Esophagus muscularis mucosa (tissue), 4 donors: ENCODE measurements around the gene TMEM69. TPM values are rescaled to one million over a fixed set of nuclear protein-coding genes. Genes with fewer than 3 reads are reported as not detected.
"Not testable (repeated sequence)": the region's sequence is repeated elsewhere in the genome, so short reads cannot be mapped to it uniquely, and the experiment has no call there.

ENCODE experiments used
- DNase-seq: peaks from one replicate; pipeline ENCODE4 v3.0.0-alpha.2; 2017; ENCODE audit errors: extremely low spot score
- H3K27ac ChIP-seq, 4 donors: fragments of 200-600 bp; sonication (generic); replicated peaks in 1 of 4; 1 replicate in 3 of 4; 2 replicates in 1 of 4; pipeline ENCODE4 v1.5.1; 2016 to 2019; ENCODE audit warnings: mild to moderate bottlenecking in 1 of 4
- H3K27me3 ChIP-seq, 4 donors: fragments of 200-600 bp; sonication (generic); one replicate each; pipeline versions ENCODE4 v1.5.1 to v1.6.0; 2016 to 2019
- H3K36me3 ChIP-seq, 4 donors: fragments of 200-600 bp; sonication (generic); one replicate each; pipeline ENCODE4 v1.5.1; 2016 to 2019
- H3K4me1 ChIP-seq, 4 donors: fragments of 200-600 bp; sonication (generic); one replicate each; pipeline ENCODE4 v1.5.1; 2016 to 2019
- H3K4me3 ChIP-seq, 4 donors: fragments of 200-600 bp; sonication (generic); 1 replicate in 2 of 4; 2 replicates in 2 of 4; pipeline ENCODE4 v1.5.1; 2016 to 2019; ENCODE audit warnings: mild to moderate bottlenecking in 4 of 4, moderate library complexity in 1 of 4
- H3K9me3 ChIP-seq, 4 donors: fragments of 200-600 bp; sonication (generic); 1 replicate in 3 of 4; 2 replicates in 1 of 4; pipeline ENCODE4 v1.5.1; 2016 to 2019
- CTCF ChIP-seq, 3 experiments: fragments of 200-600 bp in 2 of 3; fragments of 450-650 bp in 1 of 3; sonication (generic) in 2 of 3; IDR thresholded peaks; one replicate each; pipeline ENCODE4 v1.5.1; 2017 to 2019; ENCODE audit warnings: antibody characterized with exemption in 3 of 3, mild to moderate bottlenecking in 2 of 3, moderate library complexity in 1 of 3
- EP300 ChIP-seq: sonication (generic); formaldehyde crosslinking; IDR thresholded peaks from one replicate; pipeline ENCODE4 v1.6.1; 2017; ENCODE audit warnings: antibody characterized with exemption
- POLR2A ChIP-seq: fragments of 450-650 bp; IDR thresholded peaks from one replicate; pipeline ENCODE4 v1.6.1; 2017; ENCODE audit warnings: antibody characterized with exemption, moderate library complexity, mild to moderate bottlenecking, low read depth
- POLR2AphosphoS5 ChIP-seq, 2 donors: sonication (generic); formaldehyde crosslinking; IDR thresholded peaks; one replicate each; pipeline ENCODE4 v1.6.1; 2017; ENCODE audit warnings: antibody characterized with exemption in 2 of 2
- WGBS: methylation state at CpG from one replicate; pipeline ENCODE4 v1.1.5; 2018; 5-methylcytosine and 5-hydroxymethylcytosine counted together
- intact Hi-C: fragments of 100-400 bp; cut with DNase I; formaldehyde crosslinking; loops from one replicate; pipeline ENCODE4 v1.15.1; 2023
- total RNA-seq, 4 donors: library from RNA; depleted of rRNA; stranded (reverse); fragments of >200 nt; gene quantifications; one replicate each; pipeline versions ENCODE4 v1.1.0 to v1.2.1, GENCODE V29; 2016

The TMEM69 gene
- total RNA-seq, 4 donors from 2014 or later: 18.9 to 22.5 (median 19.9) TPM

GRCh38 chr1:45713711-45714110, 25.7 kb downstream of the TMEM69 start:
- H3K36me3 ChIP-seq: peaks cover 13 to 78% (median 39%) of the 10 kb centered on the region in 4 donors
- TF ChIP-seq POLR2A (no peak), CTCF (IDR thresholded peaks at IDR 0.05) (no peak), EP300 (no peak), POLR2AphosphoS5 (IDR thresholded peaks at IDR 0.05) (no peak)
- no peaks in the 10 kb centered on the region for H3K27me3 ChIP-seq
- no peaks in the 10 kb centered on the region for H3K4me1 ChIP-seq
- no peak for DNase-seq
- H3K27ac ChIP-seq: no peak overlapping the region
- WGBS: 91% methylated on average over 3 of the region's 3 CpGs
- no peak overlapping the region for H3K4me3 ChIP-seq
- intact Hi-C loops: no loop called here
- no peaks in the 10 kb centered on the region for H3K9me3 ChIP-seq

DNA sequence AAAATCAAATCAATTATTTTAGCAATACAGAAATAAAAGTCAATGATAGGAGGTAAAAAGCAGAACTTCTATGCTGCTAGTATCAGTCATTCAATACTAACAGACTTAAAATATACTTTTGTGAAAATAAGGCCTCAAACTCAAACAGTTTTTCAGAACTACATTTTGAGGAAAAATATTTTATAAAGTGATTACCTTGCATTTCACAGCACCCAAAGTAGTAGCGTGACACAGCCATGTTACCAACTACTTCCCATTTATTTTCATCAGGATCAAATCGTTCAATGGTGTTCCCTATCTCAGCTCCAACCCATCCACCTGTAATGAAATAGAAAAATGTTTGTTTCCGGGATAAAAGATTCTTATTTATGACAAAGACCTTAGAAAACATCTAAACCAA, 28.7 kb downstream of the TMEM69 start:
- peaks cover 7 to 70% (median 29%) of the 10 kb centered on the region in 4 donors for H3K36me3 ChIP-seq

DNA sequence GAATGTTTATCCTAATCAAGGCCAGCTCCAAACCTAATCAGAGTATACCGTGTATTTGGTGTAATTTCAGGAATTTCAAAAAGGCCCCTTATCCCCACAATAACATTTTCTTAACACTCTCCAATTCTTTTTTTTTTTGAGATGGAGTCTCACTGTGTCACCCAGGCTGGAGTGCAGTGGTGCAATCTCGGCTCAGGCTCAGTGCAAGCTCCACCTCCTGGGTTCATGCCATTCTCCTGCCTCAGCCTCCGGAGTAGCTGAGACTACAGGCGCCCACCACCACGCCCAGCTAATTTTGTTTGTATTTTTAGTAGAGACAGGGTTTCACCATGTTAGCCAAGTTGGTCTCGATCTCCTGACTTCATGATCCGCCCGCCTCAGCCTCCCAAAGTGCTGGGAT, 29.4 kb downstream of the TMEM69 start:
- H3K4me1 ChIP-seq, H3K4me3 ChIP-seq, DNase-seq, H3K9me3 ChIP-seq, intact Hi-C loops, H3K27ac ChIP-seq, H3K27me3 ChIP-seq: not testable (repeated sequence)
- H3K36me3 ChIP-seq: peaks cover 7 to 69% (median 22%) of the 10 kb centered on the region in 4 donors
- WGBS: 86% methylated on average over 8 of the region's 8 CpGs

More for the DNA sequence above, 28.7 kb downstream of the TMEM69 start:
- H3K27me3 ChIP-seq: no peaks in the 10 kb centered on the region
- H3K9me3 ChIP-seq: no peaks in the 10 kb centered on the region
- WGBS: 86% methylated on average over 3 of the region's 3 CpGs
- no peak overlapping the region for H3K27ac ChIP-seq
- TF ChIP-seq EP300 (no peak), CTCF (IDR thresholded peaks at IDR 0.05) (no peak), POLR2AphosphoS5 (IDR thresholded peaks at IDR 0.05) (no peak), POLR2A (no peak)
- no peaks in the 10 kb centered on the region for H3K4me1 ChIP-seq
- no peak for DNase-seq
- intact Hi-C loops: no loop called here
- no peak overlapping the region for H3K4me3 ChIP-seq

DNA sequence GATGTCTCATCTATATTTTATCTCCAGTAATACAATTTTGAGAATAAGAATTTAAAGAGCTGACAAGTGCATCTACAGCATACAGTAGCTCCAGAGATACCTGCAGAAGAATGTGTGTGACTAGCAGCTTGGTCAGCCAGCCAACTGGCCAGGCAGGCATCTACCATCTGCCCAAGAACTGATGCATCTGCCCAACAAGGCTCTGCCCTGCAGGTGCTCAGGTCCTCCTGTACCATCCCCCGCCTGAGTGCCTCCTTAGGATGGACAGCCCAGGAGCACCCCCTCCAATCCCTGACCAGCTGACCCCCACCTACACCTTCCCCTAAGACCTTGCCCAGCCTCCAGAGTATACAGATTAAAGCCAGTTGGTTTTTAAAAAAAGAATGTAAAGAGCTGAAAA, 30.3 kb downstream of the TMEM69 start:
- Histone ChIP-seq H3K4me3 (no peak overlapping the region), H3K9me3 (no peaks in the 10 kb centered on the region), H3K27ac (no peak overlapping the region), H3K4me1 (no peaks in the 10 kb centered on the region), H3K27me3 (no peaks in the 10 kb centered on the region), H3K36me3 (peaks cover 5 to 60% (median 19%) of the 10 kb centered on the region in 4 donors)
- intact Hi-C loops: no loop called here
- TF ChIP-seq POLR2A: no peak
- TF ChIP-seq EP300: no peak
- TF ChIP-seq POLR2AphosphoS5 (IDR thresholded peaks at IDR 0.05): no peak
- no peak for TF ChIP-seq CTCF (IDR thresholded peaks at IDR 0.05)
- 100% methylated on average over 1 of the region's 1 CpG for WGBS
- DNase-seq: no peak

DNA sequence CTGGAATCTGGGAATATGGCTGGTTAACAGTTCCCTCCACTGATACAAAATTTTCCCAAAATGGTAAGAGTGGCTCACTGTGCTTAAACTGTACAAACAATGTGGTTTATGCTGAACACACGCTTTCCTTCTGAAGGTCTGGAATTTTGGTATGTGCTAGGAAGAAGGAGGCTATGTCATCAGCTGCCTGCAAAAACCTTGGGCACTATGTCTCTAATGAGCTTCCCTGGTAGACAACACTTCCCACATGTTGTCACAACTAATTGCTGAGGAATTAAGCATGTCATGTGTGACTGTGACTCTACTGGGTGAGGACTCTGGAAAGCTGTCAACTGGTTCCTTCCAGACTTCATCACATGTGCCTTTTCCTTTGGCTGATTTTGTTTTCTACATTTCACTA, 33.2 kb downstream of the TMEM69 start:
- Histone ChIP-seq H3K4me3 (no peak overlapping the region), H3K27ac (no peak overlapping the region), H3K9me3 (no peaks in the 10 kb centered on the region), H3K27me3 (no peaks in the 10 kb centered on the region), H3K36me3 (peaks cover 0 to 39% (median 9%) of the 10 kb centered on the region in 4 donors), H3K4me1 (no peaks in the 10 kb centered on the region)
- no peak for TF ChIP-seq EP300
- no peak for TF ChIP-seq CTCF (IDR thresholded peaks at IDR 0.05)
- no peak for TF ChIP-seq POLR2AphosphoS5 (IDR thresholded peaks at IDR 0.05)
- TF ChIP-seq POLR2A: no peak
- DNase-seq: no peak
- intact Hi-C loops: no loop called here
- WGBS: 64% methylated on average over 1 of the region's 1 CpG
